NCI-H1417 treated with DMSO at 0.1 percent for 48 hours (cell line): ENCODE measurements around the gene PTH1R.
"Not testable (repeated sequence)": the region's sequence is repeated elsewhere in the genome, so short reads cannot be mapped to it uniquely, and the experiment has no call there.

Source experiments
- DNase-seq: peaks from one replicate; lab custom pipeline; 2025; lab: John Stamatoyannopoulos, UW

Gene PTH1R

DNA sequence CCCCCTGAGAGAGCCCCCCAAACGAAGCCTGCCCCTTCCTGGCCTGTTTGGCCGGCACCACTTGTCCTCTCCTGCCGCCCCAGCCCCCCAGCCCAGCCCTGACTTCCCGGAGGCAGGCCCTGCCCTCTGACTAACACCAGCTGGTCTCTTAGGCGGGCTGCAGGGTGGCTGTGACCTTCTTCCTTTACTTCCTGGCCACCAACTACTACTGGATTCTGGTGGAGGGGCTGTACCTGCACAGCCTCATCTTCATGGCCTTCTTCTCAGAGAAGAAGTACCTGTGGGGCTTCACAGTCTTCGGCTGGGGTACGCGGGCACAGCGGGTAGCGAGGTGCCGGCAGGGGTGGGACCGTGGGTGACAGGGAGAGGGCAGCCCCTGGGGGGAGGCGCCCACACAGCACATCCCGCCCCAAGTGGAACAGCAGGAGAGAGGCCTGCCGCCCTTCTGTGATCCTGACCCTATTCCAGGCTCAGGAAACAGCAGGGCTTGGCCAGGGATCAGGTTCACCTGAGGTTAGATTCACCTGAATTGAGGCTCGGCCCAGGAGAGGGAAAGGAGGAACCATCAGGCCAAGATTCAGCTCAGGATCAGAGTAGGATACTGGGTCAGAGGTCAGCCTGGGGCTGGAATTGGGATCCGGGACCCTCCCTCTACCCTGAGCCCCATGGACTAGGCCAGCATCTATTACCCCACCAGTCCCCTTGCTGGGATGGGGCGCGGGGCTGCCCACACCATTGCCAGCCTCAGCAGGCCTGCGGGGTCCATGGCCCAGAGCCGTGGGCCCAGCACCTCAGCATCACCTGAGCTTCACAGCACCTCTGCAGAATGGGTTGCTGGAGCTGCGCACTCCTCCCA lies 21.9 kb downstream of the PTH1R start:
- DNase-seq: no peak

DNA sequence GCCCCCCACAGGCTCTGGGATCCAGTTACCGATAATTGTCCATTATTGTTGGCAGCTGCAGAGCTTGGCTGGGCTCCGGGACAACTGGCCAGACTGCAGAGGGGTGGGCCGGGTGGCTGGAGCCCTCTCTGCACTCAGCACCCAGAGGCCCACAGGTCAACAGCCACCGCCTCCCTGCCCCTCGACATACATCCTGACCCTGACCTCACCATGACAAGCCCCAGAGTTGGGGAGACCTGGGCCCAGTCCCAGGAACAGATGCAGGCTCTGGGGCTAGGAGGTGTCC lies 22.4 kb downstream of the PTH1R start:
- no peak for DNase-seq

DNA sequence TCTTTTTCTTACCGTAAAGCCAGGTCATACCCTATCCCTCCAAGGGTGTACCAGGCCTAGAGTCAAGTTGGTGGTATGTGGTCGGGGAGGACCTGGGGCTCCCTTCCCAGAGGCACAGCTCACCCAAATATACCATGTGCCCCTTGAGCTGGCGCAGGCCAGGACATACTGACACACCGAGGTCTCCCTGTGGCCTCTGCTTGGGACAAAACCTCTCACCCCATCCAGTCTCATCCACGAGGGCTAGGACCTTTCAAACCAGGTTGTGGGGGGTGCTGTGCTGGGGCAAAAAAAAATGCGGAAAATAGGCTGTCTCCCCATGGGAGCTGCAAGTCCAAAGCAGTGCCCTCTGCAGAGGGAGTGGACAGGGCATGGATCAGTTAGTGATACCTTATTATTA lies 22.8 kb downstream of the PTH1R start:
- DNase-seq: no peak

DNA sequence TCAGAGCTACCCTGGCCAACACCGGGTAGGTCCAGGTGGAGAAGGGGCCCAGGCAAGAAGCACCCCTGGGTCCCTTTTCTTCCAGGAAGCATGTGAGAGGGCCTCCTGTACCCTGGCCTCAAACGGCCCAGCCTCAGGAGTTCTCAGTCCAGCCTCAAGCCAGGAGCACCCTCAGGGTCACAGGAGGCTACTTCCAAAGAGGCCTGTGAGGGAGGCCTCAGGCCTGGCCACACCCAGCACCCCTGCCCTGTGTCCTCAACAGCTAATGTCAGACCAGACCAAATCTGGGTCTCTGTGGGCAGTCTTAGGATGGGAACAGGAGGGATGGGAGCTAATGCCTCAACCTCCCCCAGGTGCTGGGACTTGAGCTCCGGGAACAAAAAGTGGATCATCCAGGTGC lies 23.5 kb downstream of the PTH1R start:
- no peak for DNase-seq

DNA sequence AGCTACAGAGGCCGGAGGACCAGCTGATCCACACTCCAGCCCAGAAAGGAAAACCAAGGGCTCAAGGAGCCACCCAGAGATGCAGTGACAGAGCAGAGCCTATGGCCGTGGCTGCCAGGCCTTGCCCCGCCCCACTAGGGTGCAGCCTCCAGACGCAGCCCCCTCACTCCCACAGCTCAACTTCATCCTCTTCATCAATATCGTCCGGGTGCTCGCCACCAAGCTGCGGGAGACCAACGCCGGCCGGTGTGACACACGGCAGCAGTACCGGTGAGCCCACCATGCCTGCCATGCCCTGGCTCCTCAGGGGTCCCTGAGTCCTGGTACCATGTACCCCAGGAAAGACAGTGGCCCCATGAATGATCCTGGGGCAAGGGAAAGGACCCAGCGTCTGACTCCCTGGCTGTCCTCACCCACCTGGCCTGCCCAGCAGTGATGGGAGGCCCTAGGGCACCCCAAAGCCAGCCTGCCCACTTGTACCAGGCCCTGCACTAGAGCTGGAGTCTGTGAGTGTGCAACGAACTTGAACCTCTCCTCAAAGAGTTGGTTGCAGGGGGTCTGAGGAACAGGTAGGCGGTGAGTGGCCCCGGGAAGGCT lies 24.2 kb downstream of the PTH1R start:
- no peak for DNase-seq

DNA sequence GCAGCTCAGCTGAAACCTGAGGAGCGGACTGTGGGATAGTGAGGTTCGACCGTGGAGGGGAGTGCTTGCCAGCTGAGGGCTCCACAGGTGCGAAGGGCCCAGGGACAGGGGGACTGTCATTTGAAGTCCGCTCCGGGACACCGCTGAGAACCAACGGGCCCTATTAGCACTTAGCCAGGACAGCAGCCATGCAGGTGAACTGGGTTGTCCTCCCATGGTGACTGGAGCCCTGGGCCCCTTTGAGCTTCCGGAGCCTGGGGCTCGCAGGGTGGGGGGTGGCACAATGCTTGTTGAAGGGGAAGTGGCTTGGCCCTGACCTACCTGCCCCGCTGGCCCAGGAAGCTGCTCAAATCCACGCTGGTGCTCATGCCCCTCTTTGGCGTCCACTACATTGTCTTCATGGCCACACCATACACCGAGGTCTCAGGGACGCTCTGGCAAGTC lies 24.7 kb downstream of the PTH1R start:
- DNase-seq: no peak

DNA sequence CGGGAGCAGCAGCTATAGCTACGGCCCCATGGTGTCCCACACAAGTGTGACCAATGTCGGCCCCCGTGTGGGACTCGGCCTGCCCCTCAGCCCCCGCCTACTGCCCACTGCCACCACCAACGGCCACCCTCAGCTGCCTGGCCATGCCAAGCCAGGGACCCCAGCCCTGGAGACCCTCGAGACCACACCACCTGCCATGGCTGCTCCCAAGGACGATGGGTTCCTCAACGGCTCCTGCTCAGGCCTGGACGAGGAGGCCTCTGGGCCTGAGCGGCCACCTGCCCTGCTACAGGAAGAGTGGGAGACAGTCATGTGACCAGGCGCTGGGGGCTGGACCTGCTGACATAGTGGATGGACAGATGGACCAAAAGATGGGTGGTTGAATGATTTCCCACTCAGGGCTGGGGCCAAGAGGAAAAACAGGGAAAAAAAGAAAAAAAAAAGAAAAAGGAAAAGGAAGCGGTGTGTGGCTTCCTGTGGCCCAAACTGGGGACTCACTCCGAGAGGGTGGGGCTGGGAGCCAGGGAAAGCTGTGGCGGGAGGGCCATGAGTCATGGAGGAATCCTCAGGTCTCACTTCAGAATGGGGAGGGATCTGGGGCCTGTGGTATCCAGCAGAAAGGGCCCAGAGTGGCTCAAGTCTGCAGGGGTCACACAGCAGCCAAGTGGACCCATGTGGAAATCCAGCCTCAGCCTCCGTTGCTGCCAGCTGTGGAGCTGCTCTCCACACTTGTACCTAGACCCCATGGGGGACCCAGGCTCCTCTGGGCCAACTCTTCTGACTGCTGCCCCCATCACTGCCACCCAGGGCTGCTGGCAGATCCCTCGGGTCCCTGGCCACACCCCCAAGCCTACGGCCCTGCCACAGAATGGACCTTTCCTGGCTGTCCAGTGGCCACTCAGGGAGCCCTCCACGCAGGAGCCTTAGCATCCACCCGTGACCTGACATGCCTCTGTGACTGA lies 26.1 kb downstream of the PTH1R start:
- DNase-seq: no peak

DNA sequence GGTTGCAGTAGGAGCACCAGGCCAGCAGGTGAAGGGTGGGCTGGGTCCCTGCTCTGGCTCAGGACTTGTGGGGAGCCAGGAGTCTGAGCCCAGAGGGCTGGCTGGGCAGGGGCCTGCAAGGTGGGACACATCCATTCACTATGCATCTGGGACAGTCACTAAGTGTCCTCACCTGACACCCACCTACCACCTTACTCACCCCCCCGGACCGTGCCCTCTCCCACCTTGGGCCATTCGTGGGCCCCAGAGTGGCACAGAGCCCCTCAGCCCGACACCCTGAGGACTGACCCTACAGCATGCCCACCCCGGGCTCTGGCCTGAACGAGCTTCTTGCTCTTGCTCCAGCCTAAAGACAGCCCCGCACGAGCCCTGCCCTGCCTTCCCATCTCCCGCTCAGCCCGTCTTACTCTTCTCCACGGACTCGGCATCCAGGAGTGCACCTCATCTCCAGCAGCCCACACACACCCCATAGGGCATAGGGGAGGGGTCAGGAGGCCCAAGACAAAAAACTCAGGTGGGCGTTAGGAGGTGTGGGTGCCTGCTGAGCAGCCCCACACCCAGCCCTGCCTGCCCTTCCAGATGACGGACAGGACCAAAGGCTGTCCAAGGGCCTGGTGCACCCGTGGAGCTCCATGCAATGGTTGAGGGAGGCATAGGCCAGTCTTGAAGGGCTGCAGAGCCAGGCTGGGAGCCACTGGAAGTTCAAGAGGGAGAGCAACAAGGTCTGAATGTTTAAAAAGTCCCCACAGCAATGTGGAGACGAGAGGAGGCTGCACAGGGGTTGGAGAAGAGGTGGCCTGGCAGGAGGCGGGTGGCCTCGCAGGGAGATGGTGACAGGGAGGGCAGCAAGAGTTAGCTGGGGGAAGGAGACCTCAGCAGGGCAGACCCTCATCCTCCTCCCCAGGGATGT lies 27.0 kb downstream of the PTH1R start:
- no peak for DNase-seq

DNA sequence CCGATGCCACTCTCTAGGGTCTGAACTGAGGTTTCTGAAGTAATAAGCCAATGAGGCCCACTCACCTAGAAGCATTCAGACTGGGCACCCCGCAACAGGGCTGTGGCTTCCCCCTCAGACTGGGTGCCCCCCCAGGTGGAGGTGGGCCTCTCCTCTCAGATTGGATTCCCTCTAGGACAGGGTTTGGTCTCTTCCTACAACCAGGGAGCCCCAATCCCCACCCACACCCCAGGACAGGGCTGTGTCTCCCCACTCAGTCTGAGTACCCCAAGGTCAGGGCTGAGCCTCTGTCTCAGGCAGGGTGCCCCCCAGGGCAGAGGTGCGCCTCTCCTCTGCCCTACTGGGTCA lies 27.7 kb downstream of the PTH1R start:
- no peak for DNase-seq

DNA sequence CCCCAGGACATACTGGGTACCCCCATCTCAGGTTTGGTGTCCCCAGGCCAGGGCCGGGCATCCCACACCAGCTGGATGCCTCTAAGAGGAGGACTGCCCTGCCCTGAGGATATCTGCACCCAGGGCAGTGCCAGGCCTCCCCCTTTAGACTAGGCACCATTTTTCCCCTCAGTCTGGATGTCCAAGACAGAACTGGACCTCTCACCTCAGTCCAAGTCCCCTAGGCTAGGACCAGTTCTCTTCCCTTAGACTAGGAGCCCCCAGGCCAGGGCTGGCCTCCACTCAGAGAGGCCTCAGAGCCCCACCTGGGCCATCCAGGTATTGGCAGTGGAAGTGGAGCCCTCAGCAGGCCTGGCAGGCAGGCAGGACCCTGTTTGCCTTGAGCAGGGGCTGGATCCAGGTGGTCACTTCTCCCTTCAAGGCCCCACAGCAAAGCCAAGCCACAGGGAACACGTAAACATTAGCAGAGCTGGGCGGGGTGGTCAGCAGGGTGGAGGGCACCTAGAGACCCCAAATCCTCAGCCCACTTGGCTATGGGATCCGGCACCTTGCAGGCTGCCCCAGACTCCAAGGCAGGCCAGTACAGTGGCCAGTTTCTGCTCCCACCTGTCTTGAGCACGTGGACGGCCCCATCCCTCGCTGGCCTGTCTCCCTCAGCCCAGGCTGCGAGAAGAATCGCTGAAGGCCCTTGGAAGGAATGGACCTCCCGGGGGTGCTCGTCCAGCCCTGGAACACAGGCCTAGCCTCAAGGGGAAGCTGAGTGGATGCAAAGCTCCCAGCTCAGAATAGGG lies 28.3 kb downstream of the PTH1R start:
- DNase-seq: no peak

DNA sequence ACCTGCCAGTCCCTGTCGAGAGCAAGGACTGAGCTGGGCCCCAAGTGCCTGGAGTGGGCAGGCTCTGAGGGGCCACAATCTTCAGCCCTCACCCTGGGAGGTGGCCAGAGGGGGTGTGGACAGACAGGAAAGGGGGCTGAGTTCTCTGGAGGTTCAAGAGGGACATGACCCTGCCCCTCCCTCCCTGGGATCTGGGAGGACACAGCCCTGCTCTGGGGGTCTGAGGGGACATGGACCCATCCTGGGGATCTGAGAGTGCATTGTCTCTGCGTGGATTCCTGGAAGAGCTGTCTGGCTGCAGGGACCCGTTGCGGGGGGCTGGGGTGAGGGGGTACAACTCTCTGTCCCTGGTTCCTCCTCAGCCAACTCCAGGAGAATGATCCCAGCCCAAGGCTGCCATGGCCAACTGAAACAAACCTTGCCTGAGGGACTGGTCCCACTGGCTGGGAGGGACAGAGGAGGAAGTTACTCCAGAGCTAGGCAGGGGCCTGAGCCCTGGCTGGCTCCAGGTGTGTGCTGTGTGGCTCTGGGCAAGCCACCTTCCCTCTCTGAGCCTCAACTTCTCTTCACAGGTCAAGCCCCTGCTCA lies 29.0 kb downstream of the PTH1R start:
- DNase-seq: no peak

DNA sequence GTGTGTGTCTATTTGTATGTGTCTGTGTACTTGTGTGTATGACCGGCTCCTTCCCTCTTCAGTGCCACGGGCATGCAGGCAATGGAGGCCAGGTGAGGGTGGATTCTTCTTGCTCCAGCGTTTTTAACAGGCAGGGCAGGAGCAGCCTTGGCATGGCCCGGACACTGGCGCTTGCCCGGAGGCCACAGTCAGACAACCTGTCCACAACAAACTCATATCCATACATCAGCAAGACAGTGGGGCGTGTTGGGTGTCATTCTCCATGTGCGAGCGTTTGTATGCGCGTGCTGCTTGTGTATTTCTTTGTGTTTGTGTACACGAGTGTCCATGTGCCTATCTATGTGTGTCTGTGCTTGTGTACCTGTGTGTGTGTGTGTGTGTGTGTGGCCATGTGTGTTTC lies 29.8 kb downstream of the PTH1R start:
- DNase-seq: no peak

DNA sequence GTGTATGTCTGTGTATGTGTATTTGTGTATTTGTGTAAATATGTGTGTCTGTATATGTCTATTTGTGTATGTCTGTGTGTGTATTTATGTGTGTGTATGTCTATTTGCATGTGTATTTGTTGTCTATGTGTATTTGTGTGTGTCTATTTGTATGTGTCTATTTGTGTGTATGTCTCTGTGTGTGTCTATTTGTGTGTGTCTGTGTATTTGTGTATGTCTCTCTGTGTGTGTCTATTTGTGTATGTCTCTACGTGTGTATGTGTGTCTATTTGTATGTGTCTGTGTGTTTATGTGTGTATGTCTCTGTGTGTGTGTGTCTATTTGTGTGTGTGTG lies 30.4 kb downstream of the PTH1R start:
- DNase-seq: no peak

DNA sequence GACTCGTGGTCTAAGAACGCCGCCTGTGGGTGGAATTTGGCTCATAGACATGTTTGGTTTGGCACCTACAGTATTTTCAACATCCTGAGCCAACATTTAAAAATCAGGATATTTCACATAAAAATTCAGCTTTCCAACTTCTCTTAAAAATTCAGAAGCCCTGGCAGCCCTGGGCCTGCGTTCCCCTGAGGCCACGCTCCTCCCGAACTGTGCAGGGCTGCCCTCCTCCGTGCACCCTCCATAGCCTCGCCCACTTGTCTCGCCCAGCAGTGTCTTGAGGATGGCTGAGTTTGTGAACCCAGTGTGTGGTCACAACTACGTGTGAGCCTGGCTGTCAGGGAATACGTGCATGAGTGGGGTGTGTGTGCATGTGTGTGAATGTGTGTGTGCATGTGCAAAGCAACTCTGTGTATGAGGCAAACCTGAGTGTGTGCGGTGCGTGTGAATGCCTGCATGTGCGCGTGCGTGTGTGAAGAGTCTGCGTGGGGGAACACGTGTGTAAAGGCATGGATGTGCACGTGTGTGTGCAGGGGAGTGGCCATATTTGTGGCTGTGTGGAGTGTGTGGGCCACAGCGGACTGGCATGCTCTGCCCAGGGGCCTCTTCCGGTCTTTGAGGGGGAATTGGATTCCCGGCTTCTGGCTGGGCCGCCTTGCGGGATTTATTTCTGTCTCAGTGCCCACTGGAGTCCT lies 30.9 kb downstream of the PTH1R start:
- no peak for DNase-seq

DNA sequence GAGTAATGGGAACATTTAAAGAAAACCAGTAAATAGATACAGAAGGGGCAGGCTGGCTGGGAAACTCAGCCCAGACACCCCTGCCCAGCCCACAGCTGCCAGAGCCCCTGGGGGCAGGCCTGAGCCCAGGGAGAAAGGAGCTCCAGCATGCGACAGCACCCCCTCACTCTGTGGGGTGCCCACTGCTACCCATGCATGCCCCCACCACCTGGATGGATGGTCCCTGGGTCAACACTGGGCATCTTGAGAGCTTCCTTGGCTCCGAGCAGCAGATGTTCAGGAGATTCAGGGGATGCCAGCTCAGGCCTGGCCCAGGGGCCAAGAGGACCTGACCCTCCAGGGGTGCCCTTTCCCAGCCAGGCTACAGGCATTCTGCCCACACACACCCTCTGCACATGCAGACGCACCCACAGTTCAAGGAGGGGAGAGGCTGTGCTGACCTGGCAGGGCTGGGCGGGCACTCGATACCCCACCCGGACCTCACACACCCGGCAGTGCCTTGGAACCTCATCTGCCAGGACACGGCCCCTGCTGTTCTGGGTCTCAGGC lies 31.5 kb downstream of the PTH1R start:
- DNase-seq: no peak

DNA sequence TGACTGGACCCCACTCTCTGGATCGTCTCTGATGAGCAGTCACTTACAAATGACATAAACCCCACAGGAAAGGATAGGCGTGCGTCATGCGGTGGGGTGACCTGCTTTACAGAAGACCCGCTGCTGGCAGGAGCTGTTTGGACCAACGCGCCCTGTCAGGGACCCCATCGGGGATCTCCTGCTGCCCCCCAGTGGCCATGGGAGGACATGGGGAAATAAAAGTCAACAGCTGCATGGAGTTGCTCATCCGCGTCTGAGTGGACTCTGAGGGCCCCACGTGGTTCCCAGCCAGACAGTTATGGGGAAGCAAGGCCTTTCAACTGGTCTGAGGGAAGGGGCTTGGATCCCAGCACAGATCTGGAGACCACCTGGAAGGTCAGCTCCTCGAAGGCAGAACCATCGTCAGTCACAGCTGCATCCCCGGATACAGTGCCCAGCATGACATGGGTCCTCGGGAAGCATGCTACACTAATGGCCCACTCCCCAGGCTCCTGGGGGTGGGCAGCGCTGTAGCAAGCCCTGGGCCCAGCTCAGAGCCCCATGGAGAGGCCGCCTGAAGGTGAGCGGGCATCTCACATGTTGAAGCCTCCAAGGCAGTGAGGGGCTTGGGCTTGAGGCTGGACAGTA lies 32.1 kb downstream of the PTH1R start:
- DNase-seq: no peak

DNA sequence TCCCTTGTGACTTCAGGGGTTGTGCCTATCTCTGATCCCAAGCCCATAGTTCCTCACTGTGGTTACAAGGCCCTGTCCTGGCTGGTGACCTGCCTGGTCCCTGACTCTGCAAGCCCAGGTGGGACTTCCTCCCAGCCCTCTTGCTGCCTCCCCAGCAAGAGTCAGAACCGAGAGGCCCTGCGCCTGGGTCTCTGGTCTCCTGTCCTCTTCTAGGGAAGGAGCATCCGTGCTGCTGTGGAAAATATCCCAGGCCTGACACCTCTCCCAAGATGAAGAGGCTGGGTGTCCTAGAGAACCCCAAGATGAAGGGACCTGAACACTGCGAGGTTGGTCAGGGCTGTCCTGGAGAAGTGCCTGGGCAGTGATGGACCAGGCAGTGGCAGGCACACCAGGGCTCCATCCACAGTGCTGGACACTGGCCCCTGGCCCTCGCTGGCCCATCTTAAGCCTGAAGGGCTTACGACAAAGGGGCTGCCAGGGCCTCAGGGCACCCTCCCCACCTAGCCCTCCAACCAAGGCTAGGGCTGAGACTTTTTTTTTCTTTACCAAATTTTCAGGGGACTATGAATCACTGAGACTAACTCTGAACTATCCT lies 32.7 kb downstream of the PTH1R start:
- DNase-seq: no peak

DNA sequence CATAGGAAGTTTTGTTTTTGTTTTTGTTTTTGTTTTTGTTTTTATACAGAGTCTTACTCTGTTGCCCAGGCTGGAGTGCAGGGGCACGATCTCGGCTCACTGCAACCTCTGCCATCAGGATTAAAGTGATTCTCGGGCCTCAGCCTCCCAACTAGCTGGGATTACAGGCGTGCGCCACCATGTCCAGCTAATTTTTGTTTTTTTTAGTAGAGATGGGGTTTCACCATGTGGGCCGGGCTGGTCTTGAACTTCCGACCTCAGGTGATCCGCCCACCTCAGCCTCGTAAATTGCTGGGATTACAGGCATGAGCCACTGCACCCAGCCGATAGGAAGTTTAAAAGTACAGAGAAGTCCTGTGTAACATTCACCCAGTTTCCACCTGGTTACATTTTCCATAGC lies 33.4 kb downstream of the PTH1R start:
- not testable (repeated sequence) for DNase-seq

DNA sequence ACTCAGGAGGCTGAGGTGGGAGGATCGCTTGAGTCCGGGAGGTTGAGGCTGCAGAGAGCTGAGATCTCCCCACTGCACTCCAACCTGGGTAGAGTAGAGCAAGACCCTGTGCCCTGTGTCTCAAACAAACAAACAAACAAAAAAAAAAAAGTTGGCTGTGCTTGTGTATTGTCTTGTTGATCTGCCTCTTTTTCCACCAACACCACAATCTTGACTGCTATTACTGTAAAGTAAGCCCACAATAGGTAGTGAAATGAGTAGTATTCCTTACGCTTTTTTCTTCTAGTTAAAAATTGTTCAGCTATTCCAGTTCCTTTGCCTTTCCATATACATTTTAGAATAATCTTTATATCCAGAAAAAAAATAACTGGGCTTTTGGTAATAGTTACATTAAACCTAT lies 35.5 kb downstream of the PTH1R start:
- no peak for DNase-seq
